Upper lobe of left lung (tissue), 4 donors: Measurements from ENCODE around the gene TSNAX.

ENCODE experiments used
- CTCF ChIP-seq, 6 experiments: fragments of 450-650 bp in 4 of 6; fragments of 200-600 bp in 2 of 6; sonication (generic) in 2 of 6; IDR thresholded peaks; one replicate each; pipeline ENCODE4 v1.5.1; 2016 to 2019; ENCODE audit warnings: antibody characterized with exemption in 6 of 6
- POLR2A ChIP-seq, 4 donors: fragments of 450-650 bp; IDR thresholded peaks; one replicate each; pipeline ENCODE4 v1.5.1; 2016 to 2017; ENCODE audit warnings: antibody characterized with exemption in 4 of 4, mild to moderate bottlenecking in 2 of 4

DNA sequence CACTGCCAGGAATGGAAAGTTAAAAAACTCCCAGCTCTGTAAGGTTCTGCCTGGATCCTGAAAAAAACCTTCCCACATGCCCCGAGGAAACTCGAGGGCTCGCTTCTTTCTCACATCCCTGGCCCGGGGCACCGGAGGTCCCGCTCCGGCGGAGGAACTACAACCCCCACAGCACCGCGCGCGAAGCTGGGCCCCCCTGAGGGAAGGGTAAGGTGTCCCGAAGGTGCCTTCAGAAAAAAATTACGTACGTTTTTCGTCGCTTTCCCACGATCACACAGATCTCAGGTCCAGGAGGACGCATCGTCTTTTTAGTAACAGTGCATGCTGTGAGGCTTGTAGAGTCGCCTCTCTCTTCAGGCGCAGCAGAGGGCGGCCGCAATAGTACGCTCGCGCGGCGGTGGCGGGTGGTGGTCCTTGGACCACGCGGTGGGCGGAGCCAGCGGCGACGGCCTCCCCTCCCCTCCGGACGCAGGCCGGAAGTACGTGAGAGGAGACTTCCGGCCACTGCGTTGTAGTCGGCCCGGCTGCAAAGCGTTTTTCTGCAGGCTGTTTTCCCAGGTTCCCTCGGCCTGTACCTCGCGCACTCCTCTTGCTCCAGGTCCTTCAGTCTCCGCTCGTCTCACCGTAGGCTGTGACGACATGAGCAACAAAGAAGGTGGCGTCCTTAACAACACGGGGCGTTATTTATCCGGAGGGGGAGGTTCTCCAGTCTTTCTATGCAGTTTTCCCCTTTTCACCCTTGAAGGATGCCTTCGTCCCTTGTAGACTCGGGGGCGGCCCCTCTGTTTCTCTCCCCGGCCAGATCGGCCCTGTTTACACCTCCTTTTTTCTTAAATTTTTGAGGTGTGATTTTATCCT, at the start of gene TSNAX:
- TF ChIP-seq CTCF (IDR thresholded peaks at IDR 0.05), result peak in 3 of 6 experiments; percentile 18 to 42 (median 34)
- TF ChIP-seq POLR2A (IDR thresholded peaks at IDR 0.05), result peak in 3 of 4 donors; percentile 72 to 91 (median 84)
